Hypothalamus (tissue), 51 donors: ENCODE results near the gene CPO.

Experiments used
- DNase-seq, 51 donors: peaks; one replicate each; lab custom pipeline; 2025; lab: John Stamatoyannopoulos, UW

The CPO gene

DNA sequence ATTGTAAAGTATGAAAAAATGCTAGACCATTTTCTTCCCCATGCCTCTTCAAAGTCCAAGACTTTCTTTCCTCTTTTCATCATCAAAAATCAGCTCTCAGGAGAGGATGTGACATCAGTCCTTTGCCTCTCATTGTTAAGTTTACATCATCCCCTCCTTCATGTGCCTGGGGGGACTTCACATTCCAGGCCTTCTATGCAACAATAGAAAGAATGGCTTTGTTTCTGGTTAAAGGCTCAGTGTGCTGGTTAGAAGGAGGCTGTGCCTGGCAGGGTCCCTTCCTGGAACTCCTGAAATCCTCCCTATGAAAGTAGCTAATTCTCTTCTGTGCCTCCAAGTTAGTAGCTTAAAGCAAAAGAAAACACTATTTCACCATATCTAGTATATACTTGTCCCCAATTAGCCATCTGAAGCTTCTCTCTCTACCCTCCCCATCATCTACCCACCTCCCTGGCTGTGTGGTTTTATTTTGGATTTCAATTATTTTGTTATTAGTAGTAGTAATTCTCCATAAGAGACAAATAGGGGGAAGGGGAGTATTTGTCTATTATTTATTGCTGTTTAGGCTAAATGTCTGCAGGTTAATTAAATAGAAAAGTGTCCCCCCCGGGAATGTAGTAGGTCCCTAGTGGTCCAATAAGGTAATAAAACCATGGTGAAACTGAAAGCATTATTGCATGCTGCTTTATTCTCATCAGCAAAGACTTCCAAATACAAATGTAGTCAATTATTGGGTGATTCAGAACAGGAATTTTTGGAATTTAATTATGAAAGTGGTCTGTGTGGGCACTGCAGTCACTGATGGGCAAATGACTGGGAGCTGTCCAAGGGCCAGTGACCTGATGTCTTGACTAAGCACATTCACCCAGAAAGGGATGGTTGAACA lies 69.0 kb downstream of the CPO start:
- DNase-seq, result peak in 13 of 51 donors; percentile 2 to 50 (median 13)

DNA sequence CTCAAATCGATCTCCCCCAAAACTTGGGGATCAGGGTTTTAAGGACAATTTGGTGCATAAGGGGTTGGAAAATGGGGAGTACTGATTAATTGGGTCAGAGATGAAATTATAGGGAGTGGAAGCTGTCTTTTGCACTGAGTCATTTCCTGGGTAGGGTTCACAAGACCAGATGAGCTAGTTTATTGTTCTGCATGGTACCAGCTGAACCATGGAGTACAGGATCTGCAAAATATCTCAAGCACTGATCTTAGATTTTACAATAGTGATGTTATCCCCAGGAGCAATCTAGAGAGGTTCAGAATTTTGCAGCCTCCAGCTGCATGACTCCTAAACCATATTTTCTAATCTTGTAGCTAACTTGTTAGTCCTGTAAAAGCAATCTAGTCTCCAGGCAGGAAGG lies 73.1 kb downstream of the CPO start:
- DNase-seq, result no peak

DNA sequence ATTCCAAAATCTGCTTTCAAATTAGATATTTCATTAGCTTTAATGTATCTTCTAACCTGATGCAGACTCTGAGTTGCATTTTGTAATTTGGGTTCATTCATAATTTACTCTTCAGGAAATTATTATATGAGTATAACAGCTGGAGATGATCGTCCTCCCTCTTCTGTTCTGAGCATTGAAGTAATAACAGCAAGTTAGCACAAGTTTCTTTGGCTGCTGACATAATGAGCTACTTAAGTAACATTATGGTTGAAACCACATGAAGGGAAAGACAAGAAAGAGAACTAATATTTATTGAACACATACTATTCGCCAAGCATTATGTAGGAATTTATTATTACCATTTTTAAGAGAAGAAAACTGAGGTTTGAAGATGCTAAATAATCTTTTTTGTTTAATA lies 75.1 kb downstream of the CPO start:
- DNase-seq, result no peak

DNA sequence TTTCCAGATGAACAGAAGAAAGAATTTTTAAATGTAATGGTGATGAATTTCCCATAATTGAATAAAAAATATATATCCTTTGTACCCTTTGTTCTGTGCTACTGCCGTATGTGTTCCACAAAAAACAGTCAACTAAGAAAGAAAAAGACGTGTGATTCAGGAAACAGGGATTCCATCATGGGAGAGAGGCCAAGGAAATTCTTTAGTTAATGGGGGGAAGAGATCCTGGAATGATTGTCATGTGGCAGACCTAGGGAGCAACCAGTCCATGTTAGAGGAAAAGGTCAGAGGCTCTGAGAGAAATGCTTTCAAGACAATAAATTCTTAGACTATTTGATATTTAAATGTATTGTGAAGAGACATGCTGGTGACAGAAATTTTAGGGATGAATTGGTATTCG lies 76.6 kb downstream of the CPO start:
- no peak for DNase-seq
